Keratinocyte (primary cell): ENCODE data around the gene DPF3. TPM values are rescaled to one million over a fixed set of nuclear protein-coding genes. Genes with fewer than 3 reads are reported as not detected.

Source experiments
- DNase-seq: peaks from one replicate; pipeline ENCODE4 v3.0.0-alpha.2; 2011; ENCODE audit warnings: low read depth, missing footprints, low spot score
- FAIRE-seq: peaks from 2 replicates; lab custom pipeline; 2011; peaks lifted over from hg19 to GRCh38; lab: Jason Lieb, UNC
- H2AFZ ChIP-seq: 2 replicates; pipeline ENCODE4 v1.6.0; 2012; ENCODE audit warnings: low read length, control low read depth, inconsistent platforms; ENCODE audit not compliant: control insufficient read depth
- H3K27ac ChIP-seq: 2 replicates; pipeline ENCODE4 v1.5.1; 2011; ENCODE audit warnings: low read length; ENCODE audit not compliant: control insufficient read depth, insufficient read depth
- H3K27me3 ChIP-seq: 3 replicates; pipeline ENCODE4 v1.6.0; 2011; ENCODE audit warnings: low read length; ENCODE audit not compliant: control insufficient read depth, insufficient read depth; ENCODE audit errors: extremely low read depth
- H3K36me3 ChIP-seq, 2 experiments: 2 replicates in 1 of 2; 3 replicates in 1 of 2; pipeline ENCODE4 v1.5.1; 2011; ENCODE audit warnings: low read length in 2 of 2, mild to moderate bottlenecking in 1 of 2; ENCODE audit not compliant: control insufficient read depth in 2 of 2, insufficient read depth in 2 of 2; ENCODE audit errors: extremely low read depth in 1 of 2
- H3K4me1 ChIP-seq: 3 replicates; pipeline ENCODE4 v1.5.1; 2011; ENCODE audit warnings: low read length; ENCODE audit not compliant: control insufficient read depth, insufficient read depth; ENCODE audit errors: extremely low read depth
- H3K4me2 ChIP-seq: 3 replicates; pipeline ENCODE4 v1.6.0; 2011; ENCODE audit warnings: low read depth, low read length; ENCODE audit not compliant: control insufficient read depth, insufficient read depth; ENCODE audit errors: extremely low read depth
- H3K4me3 ChIP-seq, 3 experiments: fragments of 200-600 bp in 1 of 3; sonication (generic) in 1 of 3; 2 replicates in 2 of 3; 3 replicates in 1 of 3; pipeline ENCODE4 v1.5.1; 2011 to 2016; ENCODE audit warnings: low read length in 3 of 3, mild to moderate bottlenecking in 3 of 3, control low read depth in 2 of 3, inconsistent platforms in 1 of 3, low read depth in 1 of 3, mixed read lengths in 1 of 3, mixed run types in 1 of 3, moderate library complexity in 1 of 3; ENCODE audit not compliant: control insufficient read depth in 2 of 3, insufficient read depth in 2 of 3; ENCODE audit errors: extremely low read depth in 1 of 3
- H3K79me2 ChIP-seq: 2 replicates; pipeline ENCODE4 v1.6.0; 2012; ENCODE audit warnings: low read length; ENCODE audit not compliant: control insufficient read depth, insufficient read depth
- H3K9ac ChIP-seq: 3 replicates; pipeline ENCODE4 v1.6.0; 2011; ENCODE audit warnings: low read length; ENCODE audit not compliant: control insufficient read depth, insufficient read depth; ENCODE audit errors: extremely low read depth
- H3K9me1 ChIP-seq: 3 replicates; pipeline ENCODE4 v1.6.0; 2011; ENCODE audit warnings: low read length; ENCODE audit not compliant: control insufficient read depth, insufficient read depth; ENCODE audit errors: extremely low read depth
- H3K9me3 ChIP-seq: 2 replicates; pipeline ENCODE4 v1.5.1; 2012; ENCODE audit warnings: low read depth, low read length; ENCODE audit not compliant: control insufficient read depth
- H4K20me1 ChIP-seq: 3 replicates; pipeline ENCODE4 v1.6.0; 2011; ENCODE audit warnings: low read length; ENCODE audit not compliant: control insufficient read depth, insufficient read depth; ENCODE audit errors: extremely low read depth
- CTCF ChIP-seq, 3 experiments: IDR thresholded peaks in 1 of 3; conservative IDR thresholded peaks in 1 of 3; optimal IDR thresholded peaks in 1 of 3; 2 replicates in 2 of 3; 3 replicates in 1 of 3; pipeline versions ENCODE3 to v1.5.1; 2011; ENCODE audit warnings: low read length in 3 of 3, mild to moderate bottlenecking in 3 of 3, moderate library complexity in 2 of 3, control low read depth in 1 of 3, inconsistent platforms in 1 of 3; ENCODE audit not compliant: insufficient read depth in 2 of 3; ENCODE audit errors: extremely low read depth in 1 of 3
- EZH2 ChIP-seq: IDR thresholded peaks from one replicate; pipeline ENCODE4 v1.6.1; 2012; ENCODE audit warnings: inconsistent platforms, mild to moderate bottlenecking, low read length, moderate library complexity
- dilution Hi-C: fragments of 300-500 bp; cut with MboI; formaldehyde crosslinking; loops from one replicate; pipeline ENCODE4 v1.7.0; 2020; ENCODE audit warnings: low sequenced_read_pairs; ENCODE audit not compliant: extremely low pct_ligation_motif_present
- polyA plus RNA-seq, 5 experiments: library from polyadenylated mRNA; depleted of rRNA in 3 of 5; stranded (reverse) in 3 of 5; stranded (forward) in 1 of 5; unstranded in 1 of 5; fragments of >200 nt; gene quantifications; 1 replicate in 1 of 5; 2 replicates in 3 of 5; 3 replicates in 1 of 5; pipeline versions ENCODE4 v1.2.1 to v1.2.3, GENCODE V29; 2011 to 2012; ENCODE audit warnings: missing spikeins in 2 of 5, low read depth in 1 of 5, low replicate concordance in 1 of 5

DPF3 gene
- polyA plus RNA-seq, 1 donor (not counting 4 experiments of a cell fraction or from before 2014, with no cell fraction given), result 1.1 TPM

- no peaks in the 10 kb centered on the region for H3K36me3 ChIP-seq
- H3K4me3 ChIP-seq, result no peak overlapping the region
- FAIRE-seq (no peak), DNase-seq (no peak)
- no peaks in the 10 kb centered on the region for H3K27me3 ChIP-seq
- no peak for TF ChIP-seq EZH2
- TF ChIP-seq CTCF (optimal IDR thresholded peaks at IDR 0.05 in 1 of 3, IDR thresholded peaks at IDR 0.05 in 1 of 3, conservative IDR thresholded peaks at IDR 0.05 in 1 of 3; ENCODE audit: extremely low read depth in 1 of 3, insufficient read depth in 2 of 3, low read length in 3 of 3), result no peak
- dilution Hi-C loops, result no loop called here
- H4K20me1 ChIP-seq, result no peaks in the 10 kb centered on the region
- H3K4me1 ChIP-seq, result no peaks in the 10 kb centered on the region
- no peak overlapping the region for H3K9ac ChIP-seq
- H3K79me2 ChIP-seq, result no peaks in the 10 kb centered on the region
- H3K9me1 ChIP-seq, result no peaks in the 10 kb centered on the region
- no peak overlapping the region for H2AFZ ChIP-seq
- no peak overlapping the region for H3K27ac ChIP-seq
- no peaks in the 10 kb centered on the region for H3K9me3 ChIP-seq
- H3K4me2 ChIP-seq, result no peak overlapping the region
Measured at GRCh38 chr14:72717220-72717619, 176.7 kb downstream of the DPF3 start.

GRCh38 chr14:72716476-72716875 is 177.4 kb downstream of the DPF3 start:
- Histone ChIP-seq H3K9me1 (no peaks in the 10 kb centered on the region), H2AFZ (no peak overlapping the region), H3K4me2 (no peak overlapping the region), H3K36me3 (no peaks in the 10 kb centered on the region), H3K9me3 (no peaks in the 10 kb centered on the region), H3K4me1 (no peaks in the 10 kb centered on the region), H3K79me2 (no peaks in the 10 kb centered on the region), H3K27me3 (no peaks in the 10 kb centered on the region), H3K9ac (no peak overlapping the region), H3K4me3 (no peak overlapping the region), H3K27ac (no peak overlapping the region), H4K20me1 (no peaks in the 10 kb centered on the region)
- dilution Hi-C loops, result no loop called here
- DNase-seq (no peak), FAIRE-seq (no peak)
- TF ChIP-seq EZH2 (no peak), CTCF (optimal IDR thresholded peaks at IDR 0.05 in 1 of 3, IDR thresholded peaks at IDR 0.05 in 1 of 3, conservative IDR thresholded peaks at IDR 0.05 in 1 of 3; ENCODE audit: extremely low read depth in 1 of 3, insufficient read depth in 2 of 3, low read length in 3 of 3) (no peak)
